HEK293 (cell line): Measurements from ENCODE around the gene ARFGEF2.
A peak's percentile ranks its signal among the peaks of the same experiment; 100 is the strongest.

Source experiments
- IKZF3 ChIP-seq: fragments of 450-650 bp; IDR thresholded peaks from 2 replicates; pipeline ENCODE4 v1.5.0; 2018; ENCODE audit warnings: missing biosample characterization, mild to moderate bottlenecking, missing genetic modification characterization, moderate library complexity
- KLF16 ChIP-seq: fragments of 450-650 bp; formaldehyde crosslinking; IDR thresholded peaks from 2 replicates; pipeline ENCODE4 v1.5.1; 2017; ENCODE audit warnings: missing biosample characterization, missing genetic modification characterization
- KLF17 ChIP-seq: fragments of 450-650 bp; formaldehyde crosslinking; IDR thresholded peaks from 2 replicates; pipeline ENCODE4 v1.5.1; 2016; ENCODE audit warnings: missing biosample characterization, missing genetic modification characterization
- MYNN ChIP-seq: fragments of 450-650 bp; formaldehyde crosslinking; IDR thresholded peaks from 2 replicates; pipeline ENCODE4 v1.5.1; 2016; ENCODE audit warnings: missing biosample characterization, missing genetic modification characterization, borderline replicate concordance
- PATZ1 ChIP-seq: fragments of 450-650 bp; formaldehyde crosslinking; IDR thresholded peaks from 2 replicates; pipeline ENCODE4 v1.5.1; 2016; ENCODE audit warnings: missing biosample characterization, missing genetic modification characterization
- TSHZ1 ChIP-seq: fragments of 450-650 bp; formaldehyde crosslinking; IDR thresholded peaks from 2 replicates; pipeline ENCODE4 v1.5.1; 2016; ENCODE audit warnings: missing biosample characterization, missing genetic modification characterization, borderline replicate concordance
- WT1 ChIP-seq: fragments of 450-650 bp; formaldehyde crosslinking; IDR thresholded peaks from 2 replicates; pipeline ENCODE4 v1.5.1; 2016; ENCODE audit warnings: missing biosample characterization, missing genetic modification characterization
- ZBTB1 ChIP-seq: fragments of 450-650 bp; formaldehyde crosslinking; IDR thresholded peaks from 2 replicates; pipeline ENCODE4 v1.5.1; 2016; ENCODE audit warnings: missing biosample characterization, missing genetic modification characterization
- ZBTB21 ChIP-seq: fragments of 450-650 bp; formaldehyde crosslinking; IDR thresholded peaks from 2 replicates; pipeline ENCODE4 v1.5.1; 2017; ENCODE audit warnings: missing biosample characterization, missing genetic modification characterization
- ZFP41 ChIP-seq: fragments of 450-650 bp; formaldehyde crosslinking; IDR thresholded peaks from 2 replicates; pipeline ENCODE4 v1.5.1; 2016; ENCODE audit warnings: missing biosample characterization, missing genetic modification characterization, borderline replicate concordance
- ZFP69B ChIP-seq: fragments of 450-650 bp; formaldehyde crosslinking; IDR thresholded peaks from 2 replicates; pipeline ENCODE4 v1.5.1; 2016; ENCODE audit warnings: missing biosample characterization, missing genetic modification characterization
- ZNF169 ChIP-seq: fragments of 450-650 bp; formaldehyde crosslinking; IDR thresholded peaks from 2 replicates; pipeline ENCODE4 v1.5.1; 2016; ENCODE audit warnings: missing biosample characterization, missing genetic modification characterization
- ZNF2 ChIP-seq: fragments of 450-650 bp; formaldehyde crosslinking; IDR thresholded peaks from 2 replicates; pipeline ENCODE4 v1.5.1; 2016; ENCODE audit warnings: missing biosample characterization, missing genetic modification characterization
- ZNF214 ChIP-seq: fragments of 450-650 bp; formaldehyde crosslinking; IDR thresholded peaks from 2 replicates; pipeline ENCODE4 v1.5.1; 2017; ENCODE audit warnings: missing biosample characterization, mild to moderate bottlenecking, missing genetic modification characterization, borderline replicate concordance
- ZNF266 ChIP-seq: fragments of 450-650 bp; formaldehyde crosslinking; IDR thresholded peaks from 2 replicates; pipeline ENCODE4 v1.5.1; 2016; ENCODE audit warnings: missing biosample characterization, missing genetic modification characterization, low read depth
- ZNF350 ChIP-seq: fragments of 450-650 bp; formaldehyde crosslinking; IDR thresholded peaks from 2 replicates; pipeline ENCODE4 v1.5.0; 2017; ENCODE audit warnings: missing biosample characterization, mild to moderate bottlenecking, missing genetic modification characterization
- ZNF37A ChIP-seq: fragments of 450-650 bp; IDR thresholded peaks from 2 replicates; pipeline ENCODE4 v1.5.1; 2018; ENCODE audit warnings: missing biosample characterization, missing genetic modification characterization
- ZNF501 ChIP-seq: fragments of 450-650 bp; formaldehyde crosslinking; IDR thresholded peaks from 2 replicates; pipeline ENCODE4 v1.5.1; 2016; ENCODE audit warnings: missing biosample characterization, missing genetic modification characterization
- ZNF510 ChIP-seq: fragments of 450-650 bp; formaldehyde crosslinking; IDR thresholded peaks from 2 replicates; pipeline ENCODE4 v1.5.1; 2018; ENCODE audit warnings: mild to moderate bottlenecking, missing genetic modification characterization, missing biosample characterization; ENCODE audit not compliant: insufficient replicate concordance
- ZNF513 ChIP-seq: fragments of 450-650 bp; IDR thresholded peaks from 2 replicates; pipeline ENCODE4 v1.5.1; 2018; ENCODE audit warnings: missing biosample characterization, missing genetic modification characterization
- ZNF701 ChIP-seq: fragments of 450-650 bp; formaldehyde crosslinking; IDR thresholded peaks from 2 replicates; pipeline ENCODE4 v1.5.1; 2016; ENCODE audit warnings: missing biosample characterization, missing genetic modification characterization
- ZNF843 ChIP-seq: fragments of 450-650 bp; formaldehyde crosslinking; IDR thresholded peaks from 2 replicates; pipeline ENCODE4 v1.5.1; 2016; ENCODE audit warnings: missing biosample characterization, missing genetic modification characterization
- TF ChIP-seq, protein P1 (sequence below): fragments of 450-650 bp; formaldehyde crosslinking; conservative IDR thresholded peaks from 2 replicates; pipeline ENCODE4 v1.5.1; 2016; ENCODE audit warnings: low read depth, missing biosample characterization, missing genetic modification characterization
- TF ChIP-seq, protein P2 (sequence below): fragments of 450-650 bp; formaldehyde crosslinking; IDR thresholded peaks from 2 replicates; pipeline ENCODE4 v1.5.1; 2016; ENCODE audit warnings: missing biosample characterization, missing genetic modification characterization

ARFGEF2 gene

DNA sequence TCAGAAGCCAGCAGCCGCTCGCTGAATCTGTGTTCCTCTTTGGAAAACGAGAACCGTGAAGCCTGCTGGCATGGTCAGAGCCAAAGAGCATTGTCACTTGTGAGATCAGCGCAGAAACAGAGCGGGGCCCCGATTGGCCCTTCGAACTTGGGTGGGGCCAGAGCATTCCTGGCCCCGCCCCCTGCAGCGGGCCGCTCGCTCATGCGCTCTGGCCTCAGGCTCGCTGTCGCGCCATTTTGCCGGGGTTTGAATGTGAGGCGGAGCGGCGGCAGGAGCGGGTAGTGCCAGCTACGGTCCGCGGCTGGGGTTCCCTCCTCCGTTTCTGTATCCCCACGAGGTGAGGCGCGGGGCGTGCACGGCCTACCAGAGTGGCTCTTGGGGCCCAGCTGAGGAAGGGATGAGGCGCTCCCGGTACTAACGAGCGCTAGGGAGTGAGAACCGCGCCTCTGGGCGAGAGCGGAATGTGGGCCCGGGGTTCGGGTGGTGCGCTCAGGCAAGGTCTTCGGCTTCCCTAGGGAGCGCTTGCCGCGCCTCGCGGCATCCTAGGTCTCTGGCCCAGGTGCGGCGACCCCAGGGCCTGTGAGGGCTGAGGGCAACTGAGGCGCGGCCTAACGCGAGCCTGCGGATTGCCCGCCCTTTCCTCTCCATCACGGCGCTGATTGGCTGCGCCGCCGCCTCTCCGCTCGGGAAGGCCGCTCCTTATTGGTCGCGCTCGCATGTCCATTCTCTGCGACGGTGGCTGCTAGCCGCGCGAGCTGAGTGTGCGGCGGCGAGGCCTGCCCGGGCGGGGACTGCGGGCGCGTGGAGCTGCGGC is 124.8 kb downstream of the ARFGEF2 start, which contains the start of gene CSE1L (continued):
- TF ChIP-seq, protein P1, sequence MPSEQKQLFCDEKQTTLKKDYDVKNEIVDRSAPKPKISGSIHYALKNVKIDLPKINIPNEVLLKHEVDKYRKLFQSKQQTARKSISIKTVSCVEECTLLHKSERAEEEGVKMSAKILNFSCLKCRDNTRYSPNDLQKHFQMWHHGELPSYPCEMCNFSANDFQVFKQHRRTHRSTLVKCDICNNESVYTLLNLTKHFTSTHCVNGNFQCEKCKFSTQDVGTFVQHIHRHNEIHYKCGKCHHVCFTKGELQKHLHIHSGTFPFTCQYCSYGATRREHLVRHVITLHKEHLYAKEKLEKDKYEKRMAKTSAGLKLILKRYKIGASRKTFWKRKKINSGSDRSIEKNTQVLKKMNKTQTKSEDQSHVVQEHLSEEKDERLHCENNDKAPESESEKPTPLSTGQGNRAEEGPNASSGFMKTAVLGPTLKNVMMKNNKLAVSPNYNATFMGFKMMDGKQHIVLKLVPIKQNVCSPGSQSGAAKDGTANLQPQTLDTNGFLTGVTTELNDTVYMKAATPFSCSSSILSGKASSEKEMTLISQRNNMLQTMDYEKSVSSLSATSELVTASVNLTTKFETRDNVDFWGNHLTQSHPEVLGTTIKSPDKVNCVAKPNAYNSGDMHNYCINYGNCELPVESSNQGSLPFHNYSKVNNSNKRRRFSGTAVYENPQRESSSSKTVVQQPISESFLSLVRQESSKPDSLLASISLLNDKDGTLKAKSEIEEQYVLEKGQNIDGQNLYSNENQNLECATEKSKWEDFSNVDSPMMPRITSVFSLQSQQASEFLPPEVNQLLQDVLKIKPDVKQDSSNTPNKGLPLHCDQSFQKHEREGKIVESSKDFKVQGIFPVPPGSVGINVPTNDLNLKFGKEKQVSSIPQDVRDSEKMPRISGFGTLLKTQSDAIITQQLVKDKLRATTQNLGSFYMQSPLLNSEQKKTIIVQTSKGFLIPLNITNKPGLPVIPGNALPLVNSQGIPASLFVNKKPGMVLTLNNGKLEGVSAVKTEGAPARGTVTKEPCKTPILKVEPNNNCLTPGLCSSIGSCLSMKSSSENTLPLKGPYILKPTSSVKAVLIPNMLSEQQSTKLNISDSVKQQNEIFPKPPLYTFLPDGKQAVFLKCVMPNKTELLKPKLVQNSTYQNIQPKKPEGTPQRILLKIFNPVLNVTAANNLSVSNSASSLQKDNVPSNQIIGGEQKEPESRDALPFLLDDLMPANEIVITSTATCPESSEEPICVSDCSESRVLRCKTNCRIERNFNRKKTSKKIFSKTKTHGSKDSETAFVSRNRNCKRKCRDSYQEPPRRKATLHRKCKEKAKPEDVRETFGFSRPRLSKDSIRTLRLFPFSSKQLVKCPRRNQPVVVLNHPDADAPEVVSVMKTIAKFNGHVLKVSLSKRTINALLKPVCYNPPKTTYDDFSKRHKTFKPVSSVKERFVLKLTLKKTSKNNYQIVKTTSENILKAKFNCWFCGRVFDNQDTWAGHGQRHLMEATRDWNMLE (tag by site-specific recombination): peak; percentile 35
- no peak for TF ChIP-seq ZFP41 (tag by site-specific recombination)
- TF ChIP-seq PATZ1: peak; percentile 53
- 0 out of 2 replicates have a peak, but pooled peaks have one; percentile 21 for TF ChIP-seq TSHZ1
- TF ChIP-seq ZNF214 (tag by site-specific recombination): no peak
- TF ChIP-seq ZNF701 (tag by site-specific recombination): no peak
- TF ChIP-seq ZNF843: no peak
- TF ChIP-seq, protein P2, sequence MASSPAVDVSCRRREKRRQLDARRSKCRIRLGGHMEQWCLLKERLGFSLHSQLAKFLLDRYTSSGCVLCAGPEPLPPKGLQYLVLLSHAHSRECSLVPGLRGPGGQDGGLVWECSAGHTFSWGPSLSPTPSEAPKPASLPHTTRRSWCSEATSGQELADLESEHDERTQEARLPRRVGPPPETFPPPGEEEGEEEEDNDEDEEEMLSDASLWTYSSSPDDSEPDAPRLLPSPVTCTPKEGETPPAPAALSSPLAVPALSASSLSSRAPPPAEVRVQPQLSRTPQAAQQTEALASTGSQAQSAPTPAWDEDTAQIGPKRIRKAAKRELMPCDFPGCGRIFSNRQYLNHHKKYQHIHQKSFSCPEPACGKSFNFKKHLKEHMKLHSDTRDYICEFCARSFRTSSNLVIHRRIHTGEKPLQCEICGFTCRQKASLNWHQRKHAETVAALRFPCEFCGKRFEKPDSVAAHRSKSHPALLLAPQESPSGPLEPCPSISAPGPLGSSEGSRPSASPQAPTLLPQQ (tag by site-specific recombination): peak; percentile 87
- TF ChIP-seq ZBTB21 (tag by site-specific recombination): no peak
- peak; percentile 89 for TF ChIP-seq KLF16
- no peak for TF ChIP-seq ZNF510 (tag by site-specific recombination)
- no peak for TF ChIP-seq ZNF350 (tag by site-specific recombination)
- TF ChIP-seq ZNF37A (tag by site-specific recombination): no peak
- TF ChIP-seq MYNN (tag by site-specific recombination): no peak
- peak; percentile 65 for TF ChIP-seq KLF17 (tag by site-specific recombination)
- peak; percentile 74 for TF ChIP-seq WT1 (tag by site-specific recombination)
- no peak for TF ChIP-seq ZNF266
- peak; percentile 84 for TF ChIP-seq ZFP69B (tag by site-specific recombination)
- TF ChIP-seq ZNF169 (tag by site-specific recombination): no peak
- no peak for TF ChIP-seq IKZF3 (tag by site-specific recombination)
- TF ChIP-seq ZNF513 (tag by site-specific recombination): no peak
- peak; percentile 62; the same call in 1 of the 2 replicates for TF ChIP-seq ZBTB1
- TF ChIP-seq ZNF2 (tag by site-specific recombination): peak; percentile 88
- peak; percentile 83; the same call in 1 of the 2 replicates for TF ChIP-seq ZNF501 (tag by site-specific recombination)
